Heart right ventricle (tissue), 16 donors: ENCODE results near the gene TMOD1. TPM values are rescaled to one million over a fixed set of nuclear protein-coding genes. Genes with fewer than 3 reads are reported as not detected.
A peak's percentile ranks its signal among the peaks of the same experiment; 100 is the strongest.

Source experiments
- ATAC-seq, 8 donors: fragments of 200-7000 bp; cut with Tn5 transposase; one replicate each; pipeline ENCODE4 v1.9.1; 2020; ENCODE audit warnings: mild to moderate bottlenecking in 8 of 8, moderate library complexity in 8 of 8, moderate number of reproducible peaks in 1 of 8
- DNase-seq, 2 donors: peaks; one replicate each; pipeline ENCODE4 v3.0.0-alpha.2; 2020
- H3K27ac ChIP-seq, 10 donors: fragments of 200-600 bp; sonication (generic) in 2 of 10; one replicate each; pipeline versions ENCODE4 v1.5.0 to v1.8.0; 2020 to 2022; ENCODE audit warnings: mild to moderate bottlenecking in 3 of 10
- H3K27me3 ChIP-seq, 7 donors: fragments of 200-600 bp; one replicate each; pipeline ENCODE4 v1.8.0; 2021 to 2022; ENCODE audit warnings: mild to moderate bottlenecking in 2 of 7
- H3K36me3 ChIP-seq, 9 donors: fragments of 200-600 bp; sonication (generic) in 1 of 9; one replicate each; pipeline versions ENCODE4 v1.5.0 to v1.8.0; 2020 to 2022; ENCODE audit warnings: mild to moderate bottlenecking in 2 of 9
- H3K4me1 ChIP-seq, 9 donors: fragments of 200-600 bp; sonication (generic) in 1 of 9; one replicate each; pipeline versions ENCODE4 v1.5.0 to v1.8.0; 2020 to 2022; ENCODE audit warnings: mild to moderate bottlenecking in 4 of 9
- H3K4me3 ChIP-seq, 10 donors: fragments of 200-600 bp; sonication (generic) in 2 of 10; one replicate each; pipeline versions ENCODE4 v1.5.0 to v1.8.0; 2020 to 2022; ENCODE audit warnings: mild to moderate bottlenecking in 7 of 10, moderate library complexity in 2 of 10
- H3K9me3 ChIP-seq, 11 donors: fragments of 200-600 bp in 10 of 11; sonication (generic) in 2 of 11; one replicate each; pipeline versions ENCODE4 v1.5.0 to v1.8.0; 2013 to 2022; ENCODE audit warnings: mild to moderate bottlenecking in 2 of 11, control low read depth in 1 of 11, moderate library complexity in 1 of 11
- WGBS, 2 donors: extraction: QIAGEN DNeasy Blood & Tissue Kit; methylation state at CpG; one replicate each; pipeline ENCODE4 v1.1.7; 2013; ENCODE audit warnings: inconsistent platforms in 1 of 2; 5-methylcytosine and 5-hydroxymethylcytosine counted together
- intact Hi-C, 10 donors: fragments of 100-400 bp; cut with DNase I; formaldehyde crosslinking; loops; one replicate each; pipeline versions ENCODE4 v1.11.1 to v1.14.2; 2022
- polyA plus RNA-seq, 2 donors: library from polyadenylated mRNA; stranded (reverse); fragments of 200-250 nt; gene quantifications; one replicate each; pipeline ENCODE4 v1.2.3, GENCODE V29; 2013
- total RNA-seq, 10 donors: library from RNA; stranded (reverse); fragmentation: NEBNext Ultra II Directional in 3 of 10; extraction: Animal tissue kit (Norgen Biotek cat#: 25700) in 3 of 10; gene quantifications; one replicate each; pipeline versions ENCODE4 v1.2.1 to v1.2.4, GENCODE V29; 2021 to 2023
- TF ChIP-seq, protein P1 (sequence below), 9 donors: fragments of 200-600 bp; sonication (generic) in 2 of 9; IDR thresholded peaks; one replicate each; pipeline versions ENCODE4 v1.5.0 to v1.8.0; 2021 to 2022; ENCODE audit warnings: antibody characterized with exemption in 9 of 9, mild to moderate bottlenecking in 5 of 9, moderate library complexity in 1 of 9
- donor health status: Arrhythmogenic right ventricular cardiomyopathy.
- donor health status: ischemic (EF 13 %, LVEDD 7.1; RV severe dilation, severe dysfunction).
- donor health status: healthy with polysubstance abuse.
- donor health status: DM: no; HTN: yes; CAD: no.
- donor health status: DM: no; HTN: no; CAD: no.
- donor health status: ischemic (EF 25% LVEDD 6.9; RV normal size, moderate dysfunction).
- donor health status: ischemic (EF 25% LVEDD 5.7; RV mildly dilated, moderate dysfunction).
- donor health status: healthy.
- donor health status: DM: yes; HTN: yes; CAD: no.
- donor health status: Ischemic cardiomyopathy.
- donor health status: ischemic (EF 35%, LVEDD 5.7; RV mildly dilated, moderate dysfunction).
- donor health status: nonischemic (EF 11% LVEDD 7.7; RV severe dilation, severe dysfunction).
- donor health status: DM: yes; HTN: yes; CAD: no.
- donor health status: PGD.
- donor health status: ischemic (EF 29% LVEDD 5.4; RV normal size, mild dysfunction).
- donor health status: nonischemic (EF 23%, LVEDD 6.1; RV moderate dilation, normal function).

Gene TMOD1
- total and polyA plus RNA-seq, 12 donors = 83.7 to 203 (median 176) TPM

DNA sequence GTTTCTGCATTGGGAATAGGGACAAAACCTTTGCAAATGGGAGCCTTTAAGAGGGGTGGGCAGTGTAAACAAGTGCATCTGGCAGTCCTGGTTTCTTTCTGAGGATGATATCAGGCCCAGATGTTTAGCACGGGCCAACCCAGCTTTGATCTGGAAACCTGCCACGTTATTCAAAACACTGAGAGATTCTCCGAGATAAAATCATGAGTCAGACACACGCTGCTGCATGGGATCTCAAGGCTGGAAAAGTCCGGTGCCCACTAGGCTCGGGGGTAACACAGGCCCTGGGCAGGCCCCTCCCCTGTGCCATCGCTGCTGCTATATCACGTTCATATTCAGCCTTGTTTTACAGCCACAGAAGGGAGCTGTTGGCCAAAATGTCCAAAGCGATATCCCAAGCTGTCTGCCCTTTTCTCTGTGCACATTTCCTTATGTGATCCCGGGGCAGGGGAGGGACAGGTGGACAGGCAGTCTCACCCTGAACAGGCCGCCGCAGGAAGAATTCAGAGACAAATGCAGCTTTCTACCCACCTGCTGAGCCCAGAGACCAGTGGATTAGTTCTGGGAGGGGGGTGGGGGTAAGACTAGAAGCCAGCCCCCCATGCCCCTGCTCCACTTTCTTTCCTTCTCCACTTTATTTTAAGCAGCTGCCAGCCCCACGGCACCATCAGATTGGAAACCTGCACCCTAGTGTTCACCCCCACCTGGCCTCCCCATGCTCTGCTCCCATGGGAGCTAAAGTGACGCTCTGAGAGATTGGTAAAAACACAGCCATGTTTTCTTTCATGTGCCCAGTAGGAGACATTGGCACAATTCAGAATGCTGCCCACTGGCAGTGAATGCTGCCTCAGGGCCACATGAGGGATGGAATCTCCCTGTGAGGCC lies 63.1 kb downstream of the TMOD1 start:
- Histone ChIP-seq H3K4me1 (peaks cover 5 to 45% (median 32%) of the 10 kb centered on the region in 9 donors), H3K36me3 (peaks cover 0 to 42% (median 0%) of the 10 kb centered on the region in 9 donors), H3K4me3 (no peak overlapping the region), H3K27ac (peak overlapping the region in 9 of 10 donors; percentile 18 to 65 (median 54)), H3K9me3 (no peaks in the 10 kb centered on the region), H3K27me3 (no peaks in the 10 kb centered on the region)
- intact Hi-C loops = loop anchor here in 3 of 10 donors (5.0 kb wide), 1 partner anchor 33 kb away; no protein-coding TSS in a partner anchor
- TF ChIP-seq, protein P1, sequence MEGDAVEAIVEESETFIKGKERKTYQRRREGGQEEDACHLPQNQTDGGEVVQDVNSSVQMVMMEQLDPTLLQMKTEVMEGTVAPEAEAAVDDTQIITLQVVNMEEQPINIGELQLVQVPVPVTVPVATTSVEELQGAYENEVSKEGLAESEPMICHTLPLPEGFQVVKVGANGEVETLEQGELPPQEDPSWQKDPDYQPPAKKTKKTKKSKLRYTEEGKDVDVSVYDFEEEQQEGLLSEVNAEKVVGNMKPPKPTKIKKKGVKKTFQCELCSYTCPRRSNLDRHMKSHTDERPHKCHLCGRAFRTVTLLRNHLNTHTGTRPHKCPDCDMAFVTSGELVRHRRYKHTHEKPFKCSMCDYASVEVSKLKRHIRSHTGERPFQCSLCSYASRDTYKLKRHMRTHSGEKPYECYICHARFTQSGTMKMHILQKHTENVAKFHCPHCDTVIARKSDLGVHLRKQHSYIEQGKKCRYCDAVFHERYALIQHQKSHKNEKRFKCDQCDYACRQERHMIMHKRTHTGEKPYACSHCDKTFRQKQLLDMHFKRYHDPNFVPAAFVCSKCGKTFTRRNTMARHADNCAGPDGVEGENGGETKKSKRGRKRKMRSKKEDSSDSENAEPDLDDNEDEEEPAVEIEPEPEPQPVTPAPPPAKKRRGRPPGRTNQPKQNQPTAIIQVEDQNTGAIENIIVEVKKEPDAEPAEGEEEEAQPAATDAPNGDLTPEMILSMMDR (IDR thresholded peaks at IDR 0.05) = peak in 1 of 9 donors; percentile 3
- DNase-seq = peak in 1 of 2 donors; percentile 33
- peak; percentile 19 to 74 (median 64) for ATAC-seq
- 25 to 26% methylated on average over 14 of the region's 14 CpGs for WGBS, 2 donors

DNA sequence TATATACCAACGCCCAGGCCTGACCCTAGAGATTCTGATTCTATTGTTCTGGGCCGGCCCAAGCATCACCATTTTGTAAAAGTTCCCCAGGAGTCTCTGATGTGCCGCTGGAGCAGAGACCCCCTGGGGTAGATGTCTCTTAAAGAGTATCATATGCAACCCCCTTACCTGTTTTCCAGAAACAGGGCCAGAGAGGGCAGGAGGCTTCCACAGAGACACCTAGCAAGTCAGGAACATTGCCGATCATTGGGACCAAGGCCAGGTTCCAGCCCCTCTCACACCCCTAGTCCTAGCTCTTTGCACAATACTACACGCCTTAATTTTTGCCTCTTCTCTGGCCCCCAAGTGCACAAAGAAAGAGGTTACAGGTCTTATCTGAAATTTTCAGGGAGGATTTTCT lies 63.8 kb downstream of the TMOD1 start:
- Histone ChIP-seq H3K9me3 (no peaks in the 10 kb centered on the region), H3K27me3 (no peaks in the 10 kb centered on the region), H3K27ac (peak overlapping the region in 5 of 10 donors; percentile 24 to 65 (median 62)), H3K4me3 (no peak overlapping the region), H3K4me1 (peaks cover 5 to 48% (median 34%) of the 10 kb centered on the region in 9 donors), H3K36me3 (peaks cover 0 to 50% (median 0%) of the 10 kb centered on the region in 9 donors)
- TF ChIP-seq, protein P1 (IDR thresholded peaks at IDR 0.05) = no peak
- DNase-seq (no peak), ATAC-seq (no peak)
- WGBS, 2 donors = 79 to 83% methylated on average over 5 of the region's 5 CpGs
- intact Hi-C loops = no loop called here

DNA sequence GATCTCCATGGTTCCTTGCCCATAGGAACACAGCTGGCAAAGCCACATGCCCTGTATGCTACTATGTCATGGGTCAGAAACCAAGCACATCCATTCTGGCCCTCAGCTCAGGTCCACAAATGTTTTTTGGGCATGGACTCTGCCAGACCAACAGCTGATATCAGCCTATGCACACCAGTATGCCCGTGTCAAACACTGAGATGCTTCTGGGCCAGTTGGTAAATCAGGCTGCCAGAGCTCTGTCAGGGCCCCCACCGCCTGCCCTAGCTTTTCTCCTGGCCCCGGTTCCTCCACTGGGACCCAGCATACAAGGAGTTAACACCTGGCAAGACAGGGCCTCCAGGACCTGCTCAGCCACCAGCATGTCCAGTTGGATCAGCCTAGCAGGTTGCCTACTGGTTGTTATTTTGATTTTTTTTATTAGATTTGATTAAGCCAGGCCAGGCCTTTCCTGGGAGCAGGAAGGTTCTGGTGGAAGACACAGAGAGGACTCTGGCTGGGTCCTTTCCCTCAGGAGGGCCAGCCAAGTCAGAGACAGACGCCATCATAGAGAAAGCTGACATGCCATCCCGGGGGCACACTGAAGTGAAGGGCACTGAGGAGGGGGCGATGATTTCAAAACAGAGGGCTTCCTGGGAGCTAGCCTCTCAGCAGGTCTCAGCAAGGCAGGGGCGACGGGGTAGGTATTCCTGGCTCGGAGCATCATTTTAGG lies 65.9 kb downstream of the TMOD1 start:
- WGBS, 2 donors = 69 to 85% methylated on average over 9 of the region's 9 CpGs
- H3K4me1 ChIP-seq = peaks cover 7 to 56% (median 37%) of the 10 kb centered on the region in 9 donors
- H3K27ac ChIP-seq = peak overlapping the region in 1 of 10 donors; percentile 3
- TF ChIP-seq, protein P1 (IDR thresholded peaks at IDR 0.05) = no peak
- no peak for DNase-seq
- H3K36me3 ChIP-seq = peaks cover 0 to 53% (median 0%) of the 10 kb centered on the region in 9 donors
- H3K4me3 ChIP-seq = no peak overlapping the region
- no peaks in the 10 kb centered on the region for H3K27me3 ChIP-seq
- intact Hi-C loops = no loop called here
- no peak for ATAC-seq
- H3K9me3 ChIP-seq = no peaks in the 10 kb centered on the region

DNA sequence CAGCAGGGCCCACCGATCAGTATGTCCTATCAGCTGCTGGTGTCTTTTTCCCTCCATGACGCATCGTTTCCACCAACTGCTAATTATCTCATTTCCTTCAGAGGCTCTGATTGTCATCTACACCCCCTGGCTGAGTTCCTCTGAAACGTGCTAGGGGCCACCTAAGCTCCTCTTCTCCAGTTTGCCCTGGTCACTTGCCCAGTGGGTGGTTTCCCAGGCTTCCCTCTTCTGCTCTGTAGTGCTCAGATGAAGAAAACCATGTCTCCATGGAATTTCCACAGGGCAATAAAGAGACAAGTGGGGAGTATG lies 66.4 kb downstream of the TMOD1 start:
- Histone ChIP-seq H3K27me3 (no peaks in the 10 kb centered on the region), H3K27ac (no peak overlapping the region), H3K4me1 (peaks cover 7 to 55% (median 36%) of the 10 kb centered on the region in 9 donors), H3K9me3 (no peaks in the 10 kb centered on the region), H3K36me3 (peaks cover 0 to 53% (median 0%) of the 10 kb centered on the region in 9 donors), H3K4me3 (no peak overlapping the region)
- no peak for ATAC-seq
- 45 to 47% methylated on average over 4 of the region's 4 CpGs for WGBS, 2 donors
- TF ChIP-seq, protein P1 (IDR thresholded peaks at IDR 0.05) = no peak
- intact Hi-C loops = no loop called here
- DNase-seq = no peak
